Right renal cortex interstitium (tissue), 3 donors: ENCODE results near the gene NUP93. TPM values are rescaled to one million over a fixed set of nuclear protein-coding genes. Genes with fewer than 3 reads are reported as not detected.
"Not testable (repeated sequence)": the region's sequence is repeated elsewhere in the genome, so short reads cannot be mapped to it uniquely, and the experiment has no call there.

ENCODE experiments used
- DNase-seq, 3 donors: peaks; one replicate each; pipeline ENCODE4 v3.0.0-alpha.2; 2013; ENCODE audit warnings: low read depth in 3 of 3, low spot score in 2 of 3
- polyA plus RNA-seq, 3 donors: library from polyadenylated mRNA; unstranded; fragments of 120-200 nt; gene quantifications; one replicate each; pipeline ENCODE4 v1.2.1, GENCODE V29; 2013; ENCODE audit not compliant: insufficient read length in 3 of 3

The NUP93 gene
- polyA plus RNA-seq, 3 donors: 78.0 to 85.4 (median 81.1) TPM

DNA sequence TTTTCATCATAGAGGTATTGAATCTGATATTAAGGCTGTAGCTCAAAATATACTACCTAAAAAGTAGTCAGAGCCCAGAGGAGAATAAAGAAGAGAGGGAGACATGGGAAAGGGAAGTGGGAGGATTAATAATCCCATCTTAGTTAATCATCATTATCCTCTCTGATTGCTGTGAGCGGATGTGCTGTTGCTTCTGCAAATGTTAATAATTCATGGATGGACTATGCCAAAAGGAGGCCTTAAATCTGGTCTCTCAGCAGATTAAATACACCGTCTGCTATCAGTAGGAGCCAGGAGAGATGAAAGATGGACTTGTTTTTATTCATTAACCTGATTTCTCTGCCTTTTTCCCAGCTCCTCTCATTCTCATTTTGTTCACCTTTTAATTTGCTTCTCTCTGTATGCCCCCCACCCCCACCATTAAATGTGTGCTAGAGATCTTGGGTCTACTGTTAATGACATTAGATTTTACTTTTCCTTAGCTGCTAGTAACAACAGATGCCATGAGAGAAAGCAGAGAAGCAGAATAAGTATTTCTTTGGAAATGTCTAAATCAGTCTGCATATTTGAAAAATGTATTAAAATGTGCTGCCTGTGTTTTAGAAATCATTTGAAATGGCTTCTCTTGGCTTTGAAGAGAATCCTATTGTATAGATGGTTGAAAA lies 44.2 kb downstream of the NUP93 start:
- DNase-seq: no peak

DNA sequence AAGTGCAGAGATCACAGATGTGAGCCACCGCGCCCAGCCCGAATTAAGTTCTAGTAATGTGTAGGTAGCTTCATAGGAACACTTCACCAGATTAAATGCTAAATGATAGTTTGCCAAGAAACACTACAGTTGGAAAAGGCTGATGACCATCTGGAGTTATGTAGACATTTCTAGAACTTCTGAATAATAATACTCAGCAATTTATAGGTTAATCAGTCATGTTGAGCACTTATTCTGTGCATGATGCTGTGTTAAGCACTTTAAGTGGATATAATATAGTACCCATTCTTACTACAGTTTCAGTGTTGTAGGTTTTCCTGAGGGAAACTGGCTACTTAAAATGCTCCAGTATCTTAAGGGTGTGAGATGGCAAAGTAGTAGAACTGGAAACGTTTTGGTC lies 45.2 kb downstream of the NUP93 start:
- no peak for DNase-seq

DNA sequence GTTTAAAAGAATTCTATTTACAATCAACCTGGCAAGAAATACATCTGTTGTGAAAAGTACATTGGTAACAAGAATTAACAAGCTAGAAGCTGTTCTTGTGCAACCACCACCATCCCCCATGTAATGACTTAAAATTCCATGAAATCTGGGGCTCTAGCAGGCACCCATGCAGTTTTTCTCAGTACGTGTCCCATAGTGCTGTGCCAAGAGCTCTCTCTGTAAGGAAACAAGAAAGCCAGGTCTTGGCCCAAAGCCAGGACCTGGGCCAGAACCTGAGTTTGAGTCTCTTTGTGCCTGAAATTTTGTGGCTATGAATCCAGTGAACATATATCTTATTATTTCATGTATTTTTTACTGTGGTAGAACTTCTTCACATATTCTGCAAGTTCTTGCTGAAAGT lies 46.6 kb downstream of the NUP93 start:
- no peak for DNase-seq

DNA sequence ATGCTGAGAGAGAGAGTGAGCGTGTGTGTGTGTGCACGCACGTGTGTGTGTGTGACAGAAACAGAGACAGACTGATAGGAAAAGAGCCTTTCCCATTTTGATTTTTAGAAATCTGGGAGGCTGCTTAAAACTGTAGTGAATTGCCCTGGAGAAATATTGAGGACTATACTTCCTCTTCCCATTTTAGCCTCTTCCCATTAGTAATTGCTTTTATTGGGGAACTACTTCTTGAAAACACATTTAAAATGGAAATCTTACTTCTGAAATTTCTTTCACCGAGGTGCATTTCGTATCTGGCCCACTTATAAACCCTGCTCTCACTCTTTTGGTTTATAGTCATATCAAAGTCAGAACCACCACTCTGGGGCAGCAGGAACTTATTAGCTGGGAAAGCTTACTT lies 47.1 kb downstream of the NUP93 start:
- no peak for DNase-seq

DNA sequence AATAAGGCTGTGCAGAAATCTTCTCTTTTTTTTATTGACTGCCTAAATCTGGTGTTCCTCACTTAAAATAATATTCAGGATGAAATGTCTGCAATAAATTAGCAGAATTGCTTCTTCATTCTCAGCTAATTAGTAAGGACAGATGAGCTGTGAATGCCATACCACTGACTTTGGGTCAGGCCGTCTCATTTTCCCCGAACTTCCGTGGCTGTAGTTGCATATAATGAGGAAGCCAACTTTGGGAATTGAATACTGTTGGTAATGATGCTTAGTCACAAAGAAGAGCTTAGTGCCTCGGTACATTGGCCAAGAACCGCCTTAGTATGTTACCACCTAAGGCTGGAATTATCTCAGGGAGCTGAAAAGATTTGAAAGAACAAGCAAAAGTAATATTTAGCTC lies 47.6 kb downstream of the NUP93 start:
- no peak for DNase-seq

DNA sequence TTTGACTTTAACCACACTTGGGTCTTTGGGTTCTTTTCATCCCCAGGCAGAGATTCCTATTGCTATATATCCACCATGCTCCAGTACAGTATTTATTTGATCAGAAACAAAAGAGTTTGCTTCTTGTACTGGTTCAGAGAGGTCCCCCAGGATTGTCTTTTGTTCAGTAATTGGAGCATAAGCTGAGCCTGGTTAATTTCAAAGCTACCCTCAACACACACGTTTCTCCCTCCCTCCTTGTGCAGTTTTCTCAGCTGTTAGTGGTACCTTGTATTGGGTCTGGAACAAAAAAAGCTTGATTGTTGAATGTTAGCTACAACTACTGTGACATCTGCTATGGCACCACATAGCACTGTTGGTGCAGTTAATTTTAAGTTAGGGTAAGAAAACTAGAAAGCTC lies 50.0 kb downstream of the NUP93 start:
- DNase-seq: no peak

DNA sequence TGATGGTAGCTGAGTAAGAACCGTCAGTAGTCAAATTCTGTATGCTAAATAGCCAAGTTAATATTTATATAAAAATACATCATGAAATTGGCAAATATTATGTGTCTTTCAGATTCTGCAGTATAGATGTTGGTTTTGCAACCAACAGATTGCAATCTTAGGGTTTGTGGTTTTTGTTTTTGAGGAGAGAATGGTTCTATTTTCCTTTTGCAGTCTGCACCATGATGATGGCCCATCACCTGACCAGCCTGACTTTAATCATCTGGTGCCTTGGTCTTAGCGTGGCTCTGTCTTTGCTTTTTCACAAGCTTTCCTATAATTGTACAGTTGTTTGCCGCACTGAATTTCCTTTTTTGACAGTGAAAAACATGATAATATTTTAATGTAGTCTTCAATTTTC lies 50.7 kb downstream of the NUP93 start:
- no peak for DNase-seq

DNA sequence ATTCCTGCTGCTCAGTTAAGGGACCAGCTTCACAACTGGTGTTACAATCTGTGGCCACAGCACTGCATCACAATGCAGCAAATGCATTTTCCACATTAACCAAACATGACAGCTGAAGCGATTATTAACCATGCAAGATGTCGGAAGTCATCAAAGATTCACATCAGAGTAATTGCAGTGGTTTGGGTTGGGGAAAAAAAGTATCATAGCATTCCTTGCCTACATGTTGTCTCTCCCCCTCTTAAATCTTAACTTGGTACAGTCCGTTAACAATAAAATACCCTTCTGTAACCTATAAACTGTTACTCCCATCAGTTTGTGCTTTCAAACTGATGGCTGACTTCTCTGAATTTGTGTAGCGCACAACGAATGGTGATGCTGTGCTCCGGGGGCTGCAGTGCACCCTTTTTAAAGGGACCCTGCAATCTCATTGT lies 51.6 kb downstream of the NUP93 start:
- DNase-seq: peak in 2 of 3 donors; percentile 32 to 47

DNA sequence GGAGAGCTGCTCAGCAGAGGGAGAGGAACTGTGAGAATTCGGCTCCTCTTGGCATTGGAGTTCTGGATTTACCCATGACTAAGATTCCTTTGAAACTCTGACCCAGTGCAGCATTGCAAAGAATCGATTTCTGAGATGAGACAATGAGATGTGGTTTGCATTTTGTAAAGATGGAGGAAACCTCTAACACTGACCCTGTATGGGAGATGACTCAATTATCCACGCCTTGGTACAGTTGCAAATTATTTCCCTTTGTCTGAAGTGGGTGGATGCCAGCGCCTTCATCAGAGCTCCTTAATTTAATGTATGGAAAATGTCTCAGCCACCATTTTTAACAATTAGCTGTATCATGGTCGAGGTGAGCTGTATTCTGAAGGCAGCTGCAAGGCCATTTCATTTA lies 53.4 kb downstream of the NUP93 start:
- DNase-seq: no peak

DNA sequence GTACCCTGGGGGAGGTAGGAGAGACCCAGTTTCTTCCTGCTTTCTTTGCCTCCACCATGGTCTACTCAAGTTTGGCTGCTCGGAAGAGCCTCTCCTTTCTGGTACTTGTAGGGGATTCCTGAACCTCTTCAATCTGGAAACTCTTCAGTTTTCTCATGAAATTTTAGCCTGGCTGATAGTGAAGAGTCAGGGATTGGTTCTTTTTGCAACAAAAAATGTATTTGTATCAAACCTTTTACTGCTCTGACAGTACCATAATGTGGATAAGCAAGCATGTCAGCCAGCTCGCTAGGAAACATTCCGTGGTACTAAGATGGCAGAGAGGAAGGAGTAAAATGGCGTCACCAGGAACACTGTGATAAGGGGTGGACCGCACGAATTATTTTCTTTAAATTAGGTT lies 55.4 kb downstream of the NUP93 start:
- DNase-seq: no peak

DNA sequence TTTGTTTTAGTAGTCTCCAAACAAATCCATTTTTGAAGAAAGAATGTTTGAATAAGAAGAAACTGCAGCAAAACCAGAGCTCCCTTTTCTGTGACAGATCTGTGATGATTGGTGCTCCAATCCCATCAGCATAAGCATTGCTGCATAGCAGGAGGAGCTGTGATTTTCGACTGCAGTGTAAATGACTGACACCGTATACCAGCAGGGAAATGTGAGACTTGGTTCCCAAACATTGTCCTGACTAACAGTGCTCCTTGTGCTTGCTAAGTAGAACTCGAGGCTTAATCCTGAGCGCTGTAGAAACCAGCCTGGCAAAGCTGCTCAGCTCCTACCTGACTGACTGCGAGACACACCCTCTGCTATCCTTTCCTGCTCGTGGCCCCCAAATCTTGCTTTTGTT lies 57.2 kb downstream of the NUP93 start:
- DNase-seq: no peak

DNA sequence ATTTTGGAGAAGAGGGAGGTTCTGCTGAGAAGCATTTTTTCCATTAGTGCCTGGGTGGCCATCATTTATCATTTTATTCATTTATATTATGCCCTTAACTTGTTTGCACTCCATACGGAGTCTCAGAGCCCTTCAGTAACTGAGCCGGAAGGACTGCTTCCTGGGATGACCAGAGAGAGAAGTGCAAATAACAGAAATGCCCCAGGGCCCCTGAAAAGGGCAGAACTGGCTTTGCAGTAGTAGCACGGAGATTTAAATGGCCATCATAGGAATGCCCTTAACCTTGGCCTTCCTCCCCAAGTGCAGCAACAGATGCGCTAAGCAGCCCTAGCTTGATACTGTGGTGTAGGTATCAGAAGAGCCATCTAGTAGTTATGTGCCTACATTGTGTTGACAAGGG lies 58.5 kb downstream of the NUP93 start:
- no peak for DNase-seq

DNA sequence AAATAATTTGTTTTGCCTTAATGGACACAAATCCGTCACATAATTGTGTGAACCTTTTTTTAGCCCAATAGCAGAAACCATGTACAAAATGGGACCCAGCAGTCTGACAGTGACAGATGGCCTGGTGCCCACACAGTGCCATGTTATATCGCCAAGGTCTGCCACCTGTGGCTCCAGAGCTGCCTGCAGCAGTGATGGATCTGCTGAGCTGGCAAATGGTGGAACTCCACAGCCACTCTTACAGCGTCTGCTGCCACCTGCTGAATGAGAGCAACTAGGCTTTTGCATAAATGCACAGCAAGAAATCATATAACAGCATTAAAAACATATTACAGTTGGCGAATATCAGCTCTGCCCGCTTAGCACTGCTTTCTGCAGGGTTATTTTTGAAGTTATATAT lies 59.4 kb downstream of the NUP93 start:
- peak in 1 of 3 donors; percentile 26 for DNase-seq

DNA sequence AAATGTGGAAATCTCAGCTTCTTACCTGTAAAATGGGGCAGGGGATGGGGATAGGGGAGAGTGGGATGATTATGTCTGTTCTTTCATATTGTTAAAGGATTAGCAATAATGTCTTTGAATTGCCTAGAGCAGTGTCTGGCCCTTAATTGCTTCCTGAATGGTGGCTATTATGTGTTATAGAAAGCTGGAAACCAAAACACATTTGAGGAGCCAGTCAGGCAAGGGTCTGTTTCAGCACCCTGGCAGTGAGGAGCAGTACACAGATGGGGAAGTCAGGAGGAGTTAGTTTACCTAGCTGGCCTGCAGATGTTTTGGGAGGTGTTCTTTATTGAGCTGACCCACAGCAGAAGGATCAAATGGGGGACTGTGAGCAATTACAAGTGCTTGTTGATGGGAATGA lies 63.0 kb downstream of the NUP93 start:
- DNase-seq: no peak

DNA sequence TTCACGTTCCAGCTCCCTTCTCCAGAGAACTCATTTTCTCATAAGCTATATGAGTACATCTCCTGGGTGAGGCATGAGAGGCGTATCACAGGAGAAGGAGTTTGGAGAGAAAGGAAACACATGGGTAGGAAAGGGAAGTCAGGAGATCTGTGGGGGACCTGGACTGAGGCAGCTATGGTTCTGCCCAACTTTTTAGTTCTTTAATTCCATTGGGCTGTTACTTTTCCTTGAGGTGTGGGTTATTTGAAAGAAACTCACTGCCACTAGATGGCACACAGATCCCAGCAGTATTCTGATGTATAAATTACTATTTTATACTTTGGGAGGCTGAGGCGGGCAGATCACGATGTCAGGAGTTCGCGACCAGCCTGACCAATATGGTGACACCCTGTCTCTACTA lies 63.6 kb downstream of the NUP93 start:
- no peak for DNase-seq

DNA sequence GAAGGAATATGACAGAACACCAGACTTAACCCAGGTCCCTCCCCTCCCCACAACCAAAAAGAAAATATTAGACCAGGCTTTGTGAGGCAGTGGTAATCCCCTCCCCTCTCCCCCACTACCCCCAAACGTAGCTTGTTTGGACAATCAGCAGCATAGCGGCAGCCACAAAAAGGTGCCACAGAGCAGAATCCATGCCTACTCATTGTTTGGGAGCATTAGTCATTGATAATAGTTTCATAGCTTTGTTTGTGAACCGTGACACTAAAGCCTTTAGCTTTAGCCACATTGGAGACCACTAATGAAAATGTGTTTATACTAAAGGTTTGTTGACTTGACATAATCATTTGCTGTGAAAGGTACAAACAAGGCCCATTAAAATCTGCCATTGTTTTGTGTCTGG lies 65.1 kb downstream of the NUP93 start:
- no peak for DNase-seq

DNA sequence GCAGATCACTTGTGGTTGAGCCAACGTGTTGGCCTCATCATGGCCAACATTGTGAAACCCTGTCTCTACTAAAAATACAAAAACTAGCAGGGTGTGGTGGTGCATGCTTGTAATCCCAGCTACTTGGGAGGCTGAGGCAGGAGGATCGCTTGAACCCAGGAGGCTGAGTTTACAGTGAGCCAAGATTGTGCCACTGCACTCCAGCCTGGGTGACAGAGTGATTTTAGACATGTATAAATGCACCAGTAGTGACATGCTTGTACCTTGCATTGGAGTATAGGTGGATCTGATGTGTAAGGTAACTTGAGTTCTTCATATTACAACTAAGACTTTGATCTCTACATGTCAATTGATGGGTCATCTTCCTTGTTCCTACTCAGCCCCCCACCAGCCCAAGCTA lies 67.1 kb downstream of the NUP93 start:
- DNase-seq: not testable (repeated sequence)

DNA sequence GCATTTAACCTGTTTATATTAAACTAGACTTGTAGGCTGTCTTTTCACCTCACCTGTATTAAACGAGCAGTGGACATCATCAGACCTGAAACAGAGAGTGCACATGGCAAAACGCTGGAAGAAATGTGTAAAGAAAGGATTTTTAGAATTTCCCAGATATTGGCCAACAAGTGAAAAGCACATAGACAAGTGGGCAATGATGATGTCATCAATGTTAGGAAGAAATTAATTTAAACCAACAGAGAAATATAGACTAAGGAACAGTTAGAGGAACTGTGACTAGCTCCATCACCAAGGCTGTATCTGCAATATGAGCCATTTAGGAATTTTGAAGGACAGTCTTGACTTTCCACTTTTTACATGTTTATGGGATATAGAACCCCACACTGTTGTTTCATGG lies 67.9 kb downstream of the NUP93 start:
- no peak for DNase-seq

DNA sequence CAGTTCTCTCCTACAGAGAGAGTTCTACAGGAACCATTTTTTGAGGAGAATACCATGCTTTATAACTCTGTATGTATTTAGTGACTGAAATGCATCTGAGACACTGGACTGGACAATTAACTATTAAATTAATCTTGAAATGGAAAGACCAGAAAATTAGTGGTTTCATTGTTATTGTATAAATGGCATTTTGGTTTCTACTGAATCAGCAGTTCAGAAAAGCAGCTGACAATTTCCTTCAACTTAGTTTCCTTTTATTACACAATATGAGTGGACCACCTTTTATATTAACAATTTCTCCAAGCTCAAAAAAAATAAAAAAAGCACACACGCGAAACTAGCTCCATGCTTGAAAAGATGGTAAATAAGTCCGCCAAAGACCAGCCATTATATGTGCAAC lies 69.0 kb downstream of the NUP93 start:
- DNase-seq: no peak

DNA sequence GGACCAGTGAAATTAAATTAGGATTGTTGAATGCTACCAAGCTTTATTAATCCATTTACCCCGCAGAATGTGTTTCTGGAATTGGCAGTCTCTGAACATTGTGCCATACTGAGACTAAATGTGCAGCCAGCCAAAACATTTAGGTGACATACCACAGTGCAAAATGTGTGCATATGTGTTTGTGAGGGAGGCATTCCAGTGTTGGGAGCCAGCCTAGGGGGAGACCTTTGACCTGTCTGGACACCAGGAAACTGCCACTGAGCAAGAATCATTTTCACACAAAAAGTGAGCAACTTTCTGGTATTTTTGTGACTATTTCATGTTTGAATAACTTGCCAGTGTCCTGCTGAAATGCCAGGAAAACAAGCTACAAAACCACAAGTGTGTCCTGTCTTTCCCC lies 70.4 kb downstream of the NUP93 start:
- no peak for DNase-seq

DNA sequence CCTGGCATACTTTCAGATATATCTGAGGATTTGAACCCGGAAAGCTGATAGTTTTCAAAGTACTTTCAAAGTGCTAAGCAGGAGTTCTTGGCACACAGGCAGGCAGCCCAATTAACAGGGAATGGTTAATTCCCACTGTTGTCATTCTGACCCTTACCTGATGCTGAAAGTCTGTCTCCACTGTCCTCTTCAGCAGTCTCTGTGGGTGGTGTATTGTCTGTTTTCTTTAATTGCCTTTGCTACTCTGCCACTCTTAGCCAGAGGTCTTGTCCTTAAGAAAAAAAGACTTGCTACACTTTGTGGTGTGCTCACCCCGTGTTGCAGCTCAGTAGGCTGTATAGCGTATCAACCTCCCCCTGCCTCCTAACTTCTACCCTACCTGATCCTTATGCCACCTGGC lies 71.8 kb downstream of the NUP93 start:
- no peak for DNase-seq

DNA sequence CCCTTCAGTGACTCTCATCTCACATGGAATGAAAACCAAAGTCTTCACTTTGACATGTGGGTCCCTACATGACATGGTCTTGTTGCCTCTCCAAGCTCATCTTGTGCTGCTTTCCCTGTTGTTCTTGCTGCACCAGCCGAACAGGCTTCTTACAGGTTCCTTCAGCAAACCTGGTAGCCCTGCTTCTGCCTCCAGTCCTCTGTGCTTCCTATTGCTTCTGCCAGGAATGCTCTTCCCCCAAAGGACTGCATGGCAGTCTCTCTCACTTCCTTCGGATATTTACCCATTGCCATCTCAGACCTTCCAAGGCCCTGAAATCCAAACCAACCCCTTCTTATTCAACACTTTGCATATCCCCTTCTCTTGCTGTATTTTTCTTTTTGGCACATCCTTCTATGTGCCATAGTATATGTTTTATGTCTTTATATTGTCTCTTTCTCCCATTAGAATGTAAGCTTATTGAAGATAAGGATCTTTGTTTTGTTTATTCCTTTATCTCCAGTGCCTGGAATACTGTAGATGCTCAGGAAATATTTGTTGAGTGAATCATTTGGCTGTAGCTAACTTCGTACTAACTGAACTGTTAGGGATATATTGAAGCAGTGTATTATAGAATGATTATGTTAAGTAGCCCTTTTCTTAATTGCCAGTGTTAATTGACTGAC lies 77.2 kb downstream of the NUP93 start:
- DNase-seq: no peak

DNA sequence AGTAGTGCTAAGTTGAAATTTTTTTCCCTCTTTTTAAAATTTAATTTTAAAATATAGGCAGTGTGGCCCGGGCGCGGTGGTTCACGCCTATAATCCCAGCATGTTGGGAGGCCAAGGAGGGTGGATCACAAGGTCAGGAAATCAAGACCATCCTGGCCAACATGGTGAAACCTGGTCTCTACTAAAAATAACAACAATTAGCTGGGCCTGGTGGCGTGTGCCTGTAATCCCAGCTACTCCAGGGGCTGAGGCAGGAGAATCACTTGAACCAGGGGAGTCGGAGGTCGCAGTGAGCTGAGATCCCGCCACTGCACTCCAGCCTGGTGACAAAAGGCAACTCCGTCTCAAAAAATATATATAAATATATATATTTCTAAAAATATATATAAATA lies 77.7 kb downstream of the NUP93 start:
- DNase-seq: not testable (repeated sequence)
